ENCODE data around the gene PHF5A.
"Not testable (repeated sequence)": the region's sequence is repeated elsewhere in the genome, so short reads cannot be mapped to it uniquely, and the experiment has no call there.

PHF5A gene

DNA sequence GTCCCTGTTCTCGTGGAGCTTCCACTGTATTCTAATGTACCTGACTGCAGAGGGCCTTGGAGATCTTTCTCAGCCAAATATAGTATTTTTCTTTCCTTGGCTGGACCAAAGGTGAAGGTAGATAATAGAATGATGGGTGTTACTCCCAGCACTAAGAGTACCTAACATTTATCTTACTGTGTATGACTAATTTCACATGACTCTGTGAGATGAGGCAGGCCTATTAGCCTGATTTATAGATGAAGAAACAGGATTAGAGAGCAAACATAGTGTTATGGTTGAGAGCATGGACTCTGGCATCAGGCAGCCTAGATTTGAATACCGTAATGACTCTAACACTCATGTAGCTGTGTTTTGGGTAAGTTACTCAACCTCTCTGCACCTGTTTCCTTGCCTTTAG, 3.1 kb upstream of the PHF5A start:
- in situ Hi-C loops (cut with MboI; ENCODE audit: low sequenced_read_pairs, unreplicated experiment), result no loop called here
- DNase-seq (ENCODE audit: low spot score), result no peak
- TF ChIP-seq, protein P1, sequence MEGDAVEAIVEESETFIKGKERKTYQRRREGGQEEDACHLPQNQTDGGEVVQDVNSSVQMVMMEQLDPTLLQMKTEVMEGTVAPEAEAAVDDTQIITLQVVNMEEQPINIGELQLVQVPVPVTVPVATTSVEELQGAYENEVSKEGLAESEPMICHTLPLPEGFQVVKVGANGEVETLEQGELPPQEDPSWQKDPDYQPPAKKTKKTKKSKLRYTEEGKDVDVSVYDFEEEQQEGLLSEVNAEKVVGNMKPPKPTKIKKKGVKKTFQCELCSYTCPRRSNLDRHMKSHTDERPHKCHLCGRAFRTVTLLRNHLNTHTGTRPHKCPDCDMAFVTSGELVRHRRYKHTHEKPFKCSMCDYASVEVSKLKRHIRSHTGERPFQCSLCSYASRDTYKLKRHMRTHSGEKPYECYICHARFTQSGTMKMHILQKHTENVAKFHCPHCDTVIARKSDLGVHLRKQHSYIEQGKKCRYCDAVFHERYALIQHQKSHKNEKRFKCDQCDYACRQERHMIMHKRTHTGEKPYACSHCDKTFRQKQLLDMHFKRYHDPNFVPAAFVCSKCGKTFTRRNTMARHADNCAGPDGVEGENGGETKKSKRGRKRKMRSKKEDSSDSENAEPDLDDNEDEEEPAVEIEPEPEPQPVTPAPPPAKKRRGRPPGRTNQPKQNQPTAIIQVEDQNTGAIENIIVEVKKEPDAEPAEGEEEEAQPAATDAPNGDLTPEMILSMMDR (IDR thresholded peaks at IDR 0.05; ENCODE audit: borderline replicate concordance, control extremely low read depth, extremely low read depth, insufficient read depth, missing control alignments), result no peak

DNA sequence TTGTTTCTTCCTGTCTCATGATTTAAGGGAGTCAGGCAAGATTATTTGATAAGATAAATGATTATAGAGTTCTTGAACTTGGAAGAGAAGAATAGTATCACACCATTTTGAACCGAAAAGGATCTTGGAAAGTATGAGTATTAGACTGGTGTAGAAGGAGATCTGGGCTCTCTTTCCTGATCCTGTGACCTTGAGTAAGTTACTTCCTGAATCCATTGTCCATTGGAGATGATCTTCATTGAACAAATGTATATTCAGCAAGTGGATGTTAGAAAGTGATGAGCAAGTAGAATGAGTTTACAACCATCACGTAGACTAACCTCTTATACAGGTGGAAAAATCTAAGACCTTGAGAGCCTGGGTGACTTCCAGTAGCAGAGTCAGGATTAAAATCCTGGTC, 2.4 kb upstream of the PHF5A start:
- no peak for DNase-seq (ENCODE audit: low spot score)
- in situ Hi-C loops (cut with MboI; ENCODE audit: low sequenced_read_pairs, unreplicated experiment), result no loop called here
- TF ChIP-seq, protein P1 (IDR thresholded peaks at IDR 0.05; ENCODE audit: borderline replicate concordance, control extremely low read depth, extremely low read depth, insufficient read depth, missing control alignments), result no peak

DNA sequence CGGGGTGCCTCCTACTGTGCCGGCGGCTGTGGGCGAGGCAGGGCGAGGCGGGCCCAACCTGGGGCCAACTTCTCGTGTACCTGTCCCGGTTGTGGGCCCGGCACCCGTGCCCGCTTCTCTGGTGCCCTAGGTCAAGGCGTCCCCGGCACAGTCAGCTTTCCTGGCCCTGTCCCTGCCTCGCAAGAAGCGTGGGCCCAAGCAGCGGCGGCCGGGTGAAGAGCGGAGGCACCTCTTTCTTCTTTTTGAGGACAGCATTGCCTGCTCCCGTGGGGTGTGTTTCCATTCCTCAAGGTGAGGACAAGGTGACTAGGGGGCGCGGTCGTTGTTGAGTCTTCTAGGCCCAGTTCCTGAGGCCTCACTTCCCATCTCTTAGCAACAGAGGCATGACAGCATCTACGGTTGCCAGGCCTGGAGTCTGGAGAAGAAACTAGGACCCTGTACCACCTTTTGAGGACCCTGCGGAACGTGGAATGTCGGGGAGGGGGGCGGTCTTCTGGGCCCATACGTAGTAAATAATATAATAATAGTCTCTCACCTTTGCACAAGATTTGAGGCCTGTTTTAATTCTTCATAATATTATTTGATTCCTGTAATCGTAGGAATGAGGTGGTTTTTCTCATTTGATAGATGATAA, 843 bp upstream of the PHF5A start:
- DNase-seq (ENCODE audit: low spot score), result no peak
- TF ChIP-seq, protein P1 (IDR thresholded peaks at IDR 0.05; ENCODE audit: borderline replicate concordance, control extremely low read depth, extremely low read depth, insufficient read depth, missing control alignments), result no peak
- in situ Hi-C loops (cut with MboI; ENCODE audit: low sequenced_read_pairs, unreplicated experiment), result no loop called here

DNA sequence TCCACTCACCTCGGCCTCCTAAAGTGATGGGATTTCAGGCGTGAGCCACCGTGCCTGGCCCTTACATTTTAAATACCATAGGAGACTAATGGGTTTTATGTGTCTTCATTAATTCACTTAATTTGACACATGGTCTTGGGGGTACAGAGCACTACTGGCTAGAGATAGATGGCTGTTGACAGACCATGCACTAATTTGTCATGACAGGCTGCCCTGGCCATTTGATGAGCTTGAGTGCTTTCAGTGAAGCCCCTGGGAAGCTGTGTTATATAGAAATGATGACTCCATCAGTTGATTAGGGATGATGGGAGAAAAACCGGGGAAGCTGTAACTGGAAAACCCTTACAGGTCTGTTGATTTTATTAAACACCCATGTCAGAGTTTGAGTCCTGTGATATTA, 6.6 kb downstream of the PHF5A start:
- DNase-seq (ENCODE audit: low spot score), result no peak
- TF ChIP-seq, protein P1 (IDR thresholded peaks at IDR 0.05; ENCODE audit: borderline replicate concordance, control extremely low read depth, extremely low read depth, insufficient read depth, missing control alignments), result no peak
- in situ Hi-C loops (cut with MboI; ENCODE audit: low sequenced_read_pairs, unreplicated experiment), result no loop called here

DNA sequence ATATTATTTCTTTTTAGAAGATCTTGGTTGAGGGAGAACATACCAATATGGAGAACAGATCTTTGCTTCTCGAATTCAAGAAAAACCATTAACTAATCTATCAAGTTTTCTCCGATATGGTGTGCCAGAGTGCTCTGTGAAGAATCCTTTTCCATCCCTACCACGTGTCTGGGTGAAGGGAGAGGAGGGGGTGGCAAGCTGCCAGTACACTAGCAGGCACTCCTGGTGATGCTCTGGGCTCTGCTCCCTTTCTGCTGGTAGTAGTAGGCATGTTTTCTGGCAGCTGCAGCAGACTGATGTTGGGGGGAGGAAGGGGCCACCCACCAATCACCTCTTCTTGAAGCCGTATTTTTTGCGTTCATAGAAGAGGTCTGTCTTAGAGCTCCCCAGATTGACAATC, 8.4 kb downstream of the PHF5A start:
- in situ Hi-C loops (cut with MboI; ENCODE audit: low sequenced_read_pairs, unreplicated experiment), result not testable (repeated sequence)

DNA sequence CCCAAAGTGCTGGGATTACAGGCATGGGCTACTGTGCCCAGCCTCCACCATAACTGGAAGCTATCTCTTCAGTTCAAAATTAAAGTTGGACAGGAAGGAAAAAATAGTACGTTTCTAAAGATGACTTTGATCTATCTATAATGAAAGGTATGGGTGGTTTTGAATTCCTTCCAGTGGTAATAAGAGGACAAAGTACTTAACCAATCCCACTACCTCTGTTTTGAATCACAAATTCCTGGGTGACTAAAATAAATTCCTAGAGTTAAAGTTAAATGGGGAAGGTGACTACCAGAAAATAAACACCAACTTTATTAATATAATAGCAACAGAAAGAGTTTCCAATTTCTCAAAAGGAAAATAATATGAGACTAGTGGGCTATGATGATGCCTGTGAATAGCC, 9.1 kb downstream of the PHF5A start:
- TF ChIP-seq, protein P1 (IDR thresholded peaks at IDR 0.05; ENCODE audit: borderline replicate concordance, control extremely low read depth, extremely low read depth, insufficient read depth, missing control alignments), result no peak
- no peak for DNase-seq (ENCODE audit: low spot score)
- in situ Hi-C loops (cut with MboI; ENCODE audit: low sequenced_read_pairs, unreplicated experiment), result no loop called here

More for the DNA sequence above, 8.4 kb downstream of the PHF5A start:
- DNase-seq (ENCODE audit: low spot score), result not testable (repeated sequence)

DNA sequence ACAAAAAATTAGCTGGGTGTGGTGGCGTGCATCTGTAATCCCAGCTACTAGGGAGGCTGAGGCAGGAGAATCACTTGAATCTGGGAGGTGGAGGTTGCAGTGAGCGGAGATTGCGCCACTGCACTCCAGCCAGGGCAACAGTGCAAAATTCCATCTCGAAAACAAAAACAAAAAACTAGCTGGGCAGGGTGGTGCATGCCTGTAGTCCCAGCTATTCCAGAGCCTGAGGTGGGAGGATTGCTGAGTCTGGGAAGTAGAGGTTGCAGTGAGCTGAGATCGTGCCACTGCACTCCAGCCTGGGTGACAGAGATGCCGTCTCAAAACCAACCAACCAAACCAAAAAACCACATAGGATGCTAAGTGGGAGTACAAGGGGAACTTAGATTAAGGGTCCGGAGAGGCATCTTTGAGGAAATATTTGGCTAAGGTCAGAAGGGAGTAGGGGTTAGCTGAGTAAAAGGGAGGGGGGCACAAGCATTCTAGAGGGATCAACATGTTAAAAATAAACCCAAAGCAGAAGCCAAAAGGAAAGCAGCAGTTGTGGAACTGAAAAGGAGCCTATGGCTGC, 10.2 kb downstream of the PHF5A start:
- in situ Hi-C loops (cut with MboI; ENCODE audit: low sequenced_read_pairs, unreplicated experiment), result no loop called here
- DNase-seq (ENCODE audit: low spot score), result no peak
- TF ChIP-seq, protein P1 (IDR thresholded peaks at IDR 0.05; ENCODE audit: borderline replicate concordance, control extremely low read depth, extremely low read depth, insufficient read depth, missing control alignments), result no peak

Data from GM13976 (cell line).